H9 (cell line): ENCODE measurements around the gene SNTG2. TPM values are rescaled to one million over a fixed set of nuclear protein-coding genes. Genes with fewer than 3 reads are reported as not detected.

Experiments used
- DNase-seq: peaks from one replicate; pipeline ENCODE4 v3.0.0-alpha.2; 2017
- H2AFZ ChIP-seq: one replicate; pipeline ENCODE4 v1.6.1; 2013; ENCODE audit warnings: mild to moderate bottlenecking, low read length, control low read depth, moderate library complexity
- H2AK5ac ChIP-seq: 2 replicates; pipeline ENCODE4 v1.6.1; 2013; ENCODE audit warnings: low read length, control low read depth, mixed read lengths; ENCODE audit not compliant: insufficient read length
- H2BK120ac ChIP-seq: one replicate; pipeline ENCODE4 v1.6.1; 2013; ENCODE audit warnings: low read depth, mild to moderate bottlenecking, low read length, control low read depth, inconsistent platforms; ENCODE audit not compliant: poor library complexity, severe bottlenecking
- H2BK12ac ChIP-seq: 2 replicates; pipeline ENCODE4 v1.6.1; 2013; ENCODE audit warnings: low read length, control low read depth, mixed read lengths, low read depth; ENCODE audit not compliant: insufficient read length
- H2BK15ac ChIP-seq: 2 replicates; pipeline ENCODE4 v1.6.1; 2013; ENCODE audit warnings: low read depth, low read length, control low read depth
- H2BK20ac ChIP-seq: one replicate; pipeline ENCODE4 v1.6.1; 2013; ENCODE audit warnings: low read depth, mild to moderate bottlenecking, low read length, control low read depth, inconsistent platforms; ENCODE audit not compliant: poor library complexity, severe bottlenecking
- H2BK5ac ChIP-seq: 2 replicates; pipeline ENCODE4 v1.6.1; 2013; ENCODE audit warnings: low read length, control low read depth, mixed read lengths; ENCODE audit not compliant: insufficient read length
- H3K14ac ChIP-seq: 2 replicates; pipeline ENCODE4 v1.6.1; 2013; ENCODE audit warnings: low read length, control low read depth; ENCODE audit not compliant: insufficient read depth
- H3K18ac ChIP-seq: 2 replicates; pipeline ENCODE4 v1.6.1; 2013; ENCODE audit warnings: low read depth, mild to moderate bottlenecking, mixed read lengths, low read length, control low read depth; ENCODE audit not compliant: insufficient read length
- H3K23ac ChIP-seq: 2 replicates; pipeline ENCODE4 v1.6.1; 2013; ENCODE audit warnings: low read length, control low read depth, mixed read lengths, low read depth; ENCODE audit not compliant: insufficient read length
- H3K23me2 ChIP-seq: 2 replicates; pipeline ENCODE4 v1.6.1; 2013; ENCODE audit warnings: low read depth, mild to moderate bottlenecking, mixed read lengths, low read length, control low read depth; ENCODE audit not compliant: insufficient read length, poor library complexity, severe bottlenecking
- H3K27ac ChIP-seq: 2 replicates; pipeline ENCODE4 v1.5.1; 2013; ENCODE audit warnings: low read length, control low read depth, mixed read lengths, low read depth; ENCODE audit not compliant: insufficient read length
- H3K27me3 ChIP-seq: 2 replicates; pipeline ENCODE4 v1.6.1; 2013; ENCODE audit warnings: low read length, control low read depth, inconsistent platforms; ENCODE audit not compliant: insufficient read depth
- H3K4ac ChIP-seq: 2 replicates; pipeline ENCODE4 v1.6.1; 2013; ENCODE audit warnings: low read depth, mild to moderate bottlenecking, control low read depth, inconsistent platforms, low read length, moderate library complexity
- H3K4me1 ChIP-seq: 2 replicates; pipeline ENCODE4 v1.6.1; 2013; ENCODE audit warnings: low read length, control low read depth, inconsistent platforms; ENCODE audit not compliant: insufficient read depth
- H3K4me2 ChIP-seq: 2 replicates; pipeline ENCODE4 v1.6.1; 2013; ENCODE audit warnings: low read length, control low read depth, mixed read lengths; ENCODE audit not compliant: insufficient read length, insufficient read depth
- H3K56ac ChIP-seq: 2 replicates; pipeline ENCODE4 v1.6.1; 2013; ENCODE audit warnings: low read depth, mild to moderate bottlenecking, mixed read lengths, low read length, control low read depth; ENCODE audit not compliant: insufficient read length
- H3K79me1 ChIP-seq: 2 replicates; pipeline ENCODE4 v1.6.1; 2013; ENCODE audit warnings: low read depth, mild to moderate bottlenecking, moderate library complexity, low read length, control low read depth, inconsistent platforms; ENCODE audit not compliant: insufficient read depth, poor library complexity, severe bottlenecking
- H3K79me2 ChIP-seq: 2 replicates; pipeline ENCODE4 v1.6.1; 2013; ENCODE audit warnings: low read length, control low read depth, inconsistent platforms; ENCODE audit not compliant: insufficient read depth
- H3K9ac ChIP-seq: 2 replicates; pipeline ENCODE4 v1.6.1; 2013; ENCODE audit warnings: low read length, control low read depth, mixed read lengths; ENCODE audit not compliant: insufficient read length; ENCODE audit errors: extremely low read depth
- H3K9me3 ChIP-seq: one replicate; pipeline ENCODE4 v1.6.1; 2013; ENCODE audit warnings: low read depth, low read length, inconsistent platforms; ENCODE audit not compliant: control insufficient read depth
- H3T11ph ChIP-seq: one replicate; pipeline ENCODE4 v1.6.1; 2013; ENCODE audit warnings: mild to moderate bottlenecking, low read length, control low read depth, inconsistent platforms
- H4K20me1 ChIP-seq: one replicate; pipeline ENCODE4 v1.6.1; 2013; ENCODE audit not compliant: control insufficient read depth, insufficient read length, insufficient read depth
- H4K5ac ChIP-seq: 2 replicates; pipeline ENCODE4 v1.6.1; 2013; ENCODE audit warnings: low read depth, mild to moderate bottlenecking, mixed read lengths, low read length, control low read depth; ENCODE audit not compliant: insufficient read length
- H4K8ac ChIP-seq: replicated peaks from 2 replicates; pipeline ENCODE4 v1.6.1; 2013; ENCODE audit warnings: low read length, control low read depth, mixed read lengths, low read depth; ENCODE audit not compliant: insufficient read length
- H4K91ac ChIP-seq: 2 replicates; pipeline ENCODE4 v1.6.1; 2013; ENCODE audit warnings: low read depth, mild to moderate bottlenecking, moderate library complexity, mixed read lengths, low read length, control low read depth; ENCODE audit not compliant: insufficient read length
- H3K27ac Mint-ChIP-seq, 3 experiments: 2 replicates in 2 of 3; 3 replicates in 1 of 3; pipeline ENCODE4 v1.8.0; 2020 to 2021; ENCODE audit warnings: mixed read lengths in 3 of 3, mild to moderate bottlenecking in 1 of 3, moderate library complexity in 1 of 3
- H3K27me3 Mint-ChIP-seq: 2 replicates; pipeline ENCODE4 v1.8.0; 2021; ENCODE audit warnings: low read depth, mild to moderate bottlenecking, moderate library complexity, mixed read lengths
- H3K36me3 Mint-ChIP-seq, 3 experiments: 2 replicates in 2 of 3; 3 replicates in 1 of 3; pipeline ENCODE4 v1.8.0; 2020 to 2021; ENCODE audit warnings: low read depth in 3 of 3, mixed read lengths in 3 of 3; ENCODE audit not compliant: insufficient read depth in 1 of 3
- H3K4me1 Mint-ChIP-seq, 2 experiments: 2 replicates each; pipeline ENCODE4 v1.8.0; 2020; ENCODE audit warnings: mixed read lengths in 2 of 2
- H3K4me3 Mint-ChIP-seq, 2 experiments: 2 replicates in 1 of 2; 3 replicates in 1 of 2; pipeline ENCODE4 v1.8.0; 2020 to 2021; ENCODE audit warnings: mild to moderate bottlenecking in 2 of 2, mixed read lengths in 2 of 2, moderate library complexity in 1 of 2
- H3K9me3 Mint-ChIP-seq, 2 experiments: 2 replicates in 1 of 2; 3 replicates in 1 of 2; pipeline ENCODE4 v1.8.0; 2020; ENCODE audit warnings: mild to moderate bottlenecking in 2 of 2, mixed read lengths in 2 of 2, moderate library complexity in 1 of 2
- CTCF ChIP-seq: fragments of 200-600 bp; sonication (generic); conservative IDR thresholded peaks from 3 replicates; pipeline ENCODE4 v1.8.0; 2021; ENCODE audit warnings: antibody characterized with exemption, mild to moderate bottlenecking
- total RNA-seq: library from RNA; stranded (reverse); gene quantifications from 2 replicates; pipeline ENCODE4 v1.2.1, GENCODE V29; 2021

The SNTG2 gene
- total RNA-seq, 1 experiment from 2014 or later: 13.2 TPM

GRCh38 chr2:1072250-1072649, 121.6 kb downstream of the SNTG2 start:
- Histone ChIP-seq H3K23ac (no peak overlapping the region), H2BK12ac (no peak overlapping the region), H3K23me2 (no peaks in the 10 kb centered on the region), H3K18ac (no peak overlapping the region), H2AK5ac (no peak overlapping the region), H4K8ac (no peak overlapping the region), H3K27me3 (no peaks in the 10 kb centered on the region), H2BK15ac (no peak overlapping the region), H3K27ac (no peak overlapping the region), H3K4ac (no peak overlapping the region), H2AFZ (no peak overlapping the region), H3K9me3 (no peaks in the 10 kb centered on the region), H3K14ac (no peak overlapping the region), H3T11ph (no peak overlapping the region), H4K91ac (no peak overlapping the region), H4K20me1 (no peaks in the 10 kb centered on the region), H3K4me1 (no peaks in the 10 kb centered on the region), H3K56ac (no peak overlapping the region), H2BK20ac (no peak overlapping the region), H2BK5ac (no peak overlapping the region), H3K4me2 (no peak overlapping the region), H3K9ac (no peak overlapping the region), H4K5ac (no peak overlapping the region), H3K79me2 (no peaks in the 10 kb centered on the region), H2BK120ac (no peak overlapping the region), H3K79me1 (peaks cover 5% of the 10 kb centered on the region)
- Mint-ChIP-seq H3K36me3 (peaks cover 4 to 20% (median 8%) of the 10 kb centered on the region in 3 experiments; a peak in 6 of 7 replicates), H3K27ac (no peak overlapping the region), H3K9me3 (peaks cover 5 to 6% of the 10 kb centered on the region in 2 experiments; a peak in 3 of 5 replicates), H3K4me3 (no peak overlapping the region), H3K27me3 (no peaks in the 10 kb centered on the region), H3K4me1 (peaks cover 9 to 14% of the 10 kb centered on the region in 2 experiments)
- TF ChIP-seq CTCF: no peak
- DNase-seq: no peak
